ENCODE data around the gene GPR137.
A peak's percentile ranks its signal among the peaks of the same experiment; 100 is the strongest.

The GPR137 gene

DNA sequence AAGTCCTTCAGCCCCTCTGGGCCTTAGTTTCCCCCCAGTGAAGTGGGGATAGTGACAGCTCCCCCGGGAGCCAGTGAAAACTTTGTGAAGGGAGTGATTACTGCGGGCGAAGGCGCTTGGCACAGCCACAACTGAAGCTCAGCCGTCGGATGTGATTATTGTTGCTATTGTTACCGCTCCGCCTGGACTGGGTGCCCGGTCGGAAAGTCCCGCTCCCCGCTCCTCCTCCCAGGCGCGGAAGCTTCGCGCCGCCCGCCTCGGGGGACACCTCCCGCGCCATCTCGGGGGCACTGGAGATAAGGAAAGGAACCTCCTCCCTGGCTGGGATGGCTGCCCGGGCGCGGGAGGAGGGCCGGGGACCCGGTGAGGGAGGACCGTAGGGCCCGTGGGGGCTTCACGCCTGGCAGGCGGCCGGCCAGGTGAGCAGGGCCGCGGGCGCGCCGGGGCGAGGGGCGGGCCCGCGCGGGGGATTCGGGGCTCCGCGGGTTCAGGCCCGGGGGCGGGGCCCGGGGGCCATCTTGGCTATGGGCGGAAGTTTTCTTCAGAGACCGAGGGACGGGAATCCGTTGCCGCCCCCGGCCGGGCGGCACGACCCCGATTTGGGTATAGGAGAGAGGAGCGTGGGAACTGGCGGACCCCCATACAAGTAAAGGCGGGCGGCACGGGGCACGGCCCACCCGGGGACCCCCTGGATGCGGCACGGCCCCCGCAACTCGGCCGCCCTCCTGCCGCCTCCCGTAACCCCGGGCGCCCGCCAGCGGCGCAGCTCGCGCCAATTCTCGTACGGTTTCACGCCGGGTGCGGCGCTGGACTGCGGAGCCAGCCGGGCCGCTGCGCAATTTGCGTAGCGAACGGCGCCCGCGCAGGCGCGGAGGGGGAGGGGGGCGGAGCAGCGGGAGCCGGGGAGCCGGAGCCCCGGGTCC, at the start of gene GPR137:
Gene GPR137, plus strand, starts transcription at position 887 of the 923 bp plus-strand sequence. CDS start 677 bp downstream, outside the sequence.
- Histone ChIP-seq H3K9me3 (peaks cover 2% of the 10 kb centered on the region; the same call in 1 of the 2 replicates), H3K4me3 (peak within 1 kb of the TSS; percentile 77), H3K27me3 (ENCODE audit: low read depth) (peaks cover 2% of the 10 kb centered on the region; the same call in 1 of the 2 replicates), H3K36me3 (replicated peaks) (peaks cover 6% of the 10 kb centered on the region; the same call in 1 of the 2 replicates), H3K4me1 (peaks cover 14% of the 10 kb centered on the region)
- peak; percentile 55 to 89 for DNase-seq (ENCODE audit: low spot score in 2 of 2)
- in situ Hi-C loops (cut with MboI; ENCODE audit: low sequenced_read_pairs): no loop called here

DNA sequence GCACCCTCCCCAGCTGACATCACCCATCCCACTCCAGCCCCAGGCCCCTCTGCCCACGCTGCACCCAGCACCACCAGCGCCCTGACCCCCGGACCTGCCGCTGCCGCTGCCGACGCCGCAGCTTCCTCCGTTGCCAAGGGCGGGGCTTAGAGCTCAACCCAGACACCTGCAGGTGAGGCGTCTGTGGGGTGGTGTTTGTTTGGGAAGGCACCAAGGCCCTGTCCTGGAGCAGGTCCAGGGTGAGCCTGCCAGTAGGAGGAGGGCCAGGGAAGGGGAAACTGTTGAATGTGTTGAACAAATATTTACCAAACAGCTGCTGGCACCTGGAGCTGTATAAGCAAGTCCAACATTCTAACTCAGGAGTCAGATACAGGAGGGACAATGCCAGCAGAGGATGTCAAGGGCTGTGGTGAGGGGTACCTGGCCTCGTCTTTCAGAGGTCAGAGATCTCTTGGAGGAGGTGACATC, 48.1 kb upstream of the GPR137 start:
- peaks cover 23% of the 10 kb centered on the region for H3K4me1 ChIP-seq

DNA sequence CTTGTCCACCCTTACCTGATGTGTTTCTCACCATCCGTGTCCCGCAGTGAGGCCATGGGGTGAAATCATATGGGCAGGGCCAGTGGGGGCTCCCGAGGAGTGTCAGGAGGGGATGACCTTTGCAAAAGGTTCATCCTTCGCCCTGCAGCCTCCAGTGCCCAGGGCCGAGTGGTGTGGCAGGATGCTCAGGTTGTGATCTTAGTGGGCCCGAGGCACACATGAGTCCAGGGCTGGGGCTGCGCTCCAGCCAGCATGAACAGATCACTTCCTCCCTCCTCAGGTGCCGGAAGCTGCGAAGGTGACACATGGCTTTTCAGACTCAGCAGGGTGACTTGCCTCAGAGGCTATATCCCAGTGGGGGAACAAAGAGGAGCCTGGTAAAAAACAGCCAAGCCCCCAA, 47.6 kb upstream of the GPR137 start:
- no peaks in the 10 kb centered on the region for H3K9me3 ChIP-seq
- no peak for DNase-seq (ENCODE audit: low spot score in 2 of 2)
- no peaks in the 10 kb centered on the region for H3K27me3 ChIP-seq (ENCODE audit: low read depth)
- peaks cover 26% of the 10 kb centered on the region for H3K4me1 ChIP-seq
- no peak overlapping the region for H3K4me3 ChIP-seq
- H3K36me3 ChIP-seq (replicated peaks): peaks cover 26% of the 10 kb centered on the region
- in situ Hi-C loops (cut with MboI; ENCODE audit: low sequenced_read_pairs): no loop called here

More for the DNA sequence above, 48.1 kb upstream of the GPR137 start:
- in situ Hi-C loops (cut with MboI; ENCODE audit: low sequenced_read_pairs): no loop called here
- Histone ChIP-seq H3K36me3 (replicated peaks) (peaks cover 21% of the 10 kb centered on the region), H3K27me3 (ENCODE audit: low read depth) (no peaks in the 10 kb centered on the region), H3K9me3 (no peaks in the 10 kb centered on the region), H3K4me3 (no peak overlapping the region)
- no peak for DNase-seq (ENCODE audit: low spot score in 2 of 2)

DNA sequence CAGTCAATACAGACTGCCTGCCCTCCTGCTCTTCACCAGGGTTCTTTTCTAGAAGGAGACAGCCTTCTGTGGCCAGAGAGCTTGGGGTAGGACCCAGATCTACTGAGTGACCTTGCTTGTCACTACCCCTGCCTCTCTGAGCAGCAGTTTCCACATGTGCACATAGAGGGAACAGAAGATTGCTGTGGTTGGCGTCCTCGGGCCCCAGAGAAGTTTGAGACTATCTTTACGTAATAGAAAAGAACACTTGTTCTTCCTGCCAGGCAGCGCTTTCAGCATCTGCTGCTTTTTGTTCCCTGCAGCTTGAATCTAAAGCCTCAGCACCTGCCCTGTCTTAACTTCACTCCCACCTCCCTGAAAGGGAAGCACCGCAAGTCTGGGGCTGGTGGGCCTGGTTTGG, 46.6 kb upstream of the GPR137 start:
- Histone ChIP-seq H3K4me3 (no peak overlapping the region), H3K27me3 (ENCODE audit: low read depth) (no peaks in the 10 kb centered on the region), H3K9me3 (no peaks in the 10 kb centered on the region), H3K36me3 (replicated peaks) (peaks cover 34% of the 10 kb centered on the region), H3K4me1 (peaks cover 23% of the 10 kb centered on the region)
- DNase-seq (ENCODE audit: low spot score in 2 of 2): no peak
- in situ Hi-C loops (cut with MboI; ENCODE audit: low sequenced_read_pairs): no loop called here

GRCh38 chr11:64239662-64240434, 45.8 kb upstream of the GPR137 start:
- Histone ChIP-seq H3K4me1 (peaks cover 22% of the 10 kb centered on the region), H3K36me3 (replicated peaks) (peaks cover 38% of the 10 kb centered on the region), H3K9me3 (no peaks in the 10 kb centered on the region), H3K4me3 (peak overlapping the region; percentile 97), H3K27me3 (ENCODE audit: low read depth) (no peaks in the 10 kb centered on the region)
- in situ Hi-C loops (cut with MboI; ENCODE audit: low sequenced_read_pairs): no loop called here
- no peak for DNase-seq (ENCODE audit: low spot score in 2 of 2)

- Histone ChIP-seq H3K9me3 (no peaks in the 10 kb centered on the region), H3K4me3 (peak within 1 kb of the TSS; percentile 97), H3K36me3 (replicated peaks) (peaks cover 45% of the 10 kb centered on the region), H3K4me1 (peaks cover 18% of the 10 kb centered on the region), H3K27me3 (ENCODE audit: low read depth) (no peaks in the 10 kb centered on the region)
- in situ Hi-C loops (cut with MboI; ENCODE audit: low sequenced_read_pairs): no loop called here
- DNase-seq (ENCODE audit: low spot score in 2 of 2): peak; percentile 92 to 97
Observed at GRCh38 chr11:64240435-64241240, 45.0 kb upstream of the GPR137 start, which contains the start of gene FKBP2. FKBP2 (plus strand) TSS chr11:64241095; CDS start chr11:64242388, 1,293 bp downstream.

GRCh38 chr11:64241241-64241490, 44.5 kb upstream of the GPR137 start:
- DNase-seq (ENCODE audit: low spot score in 2 of 2): peak in 1 of 2 experiments; percentile 100
- in situ Hi-C loops (cut with MboI; ENCODE audit: low sequenced_read_pairs): no loop called here
- peaks cover 18% of the 10 kb centered on the region for H3K4me1 ChIP-seq

GRCh38 chr11:64241491-64242374, 43.9 kb upstream of the GPR137 start:
- in situ Hi-C loops (cut with MboI; ENCODE audit: low sequenced_read_pairs): no loop called here
- no peaks in the 10 kb centered on the region for H3K27me3 ChIP-seq (ENCODE audit: low read depth)
- H3K36me3 ChIP-seq (replicated peaks): peaks cover 45% of the 10 kb centered on the region
- peak overlapping the region; percentile 97 for H3K4me3 ChIP-seq
- peaks cover 18% of the 10 kb centered on the region for H3K4me1 ChIP-seq
- no peaks in the 10 kb centered on the region for H3K9me3 ChIP-seq
- DNase-seq (ENCODE audit: low spot score in 2 of 2): peak; percentile 77 to 97

More at GRCh38 chr11:64241241-64241490, 44.5 kb upstream of the GPR137 start:
- Histone ChIP-seq H3K4me3 (peak overlapping the region; percentile 97), H3K9me3 (no peaks in the 10 kb centered on the region), H3K36me3 (replicated peaks) (peaks cover 45% of the 10 kb centered on the region), H3K27me3 (ENCODE audit: low read depth) (no peaks in the 10 kb centered on the region)

GRCh38 chr11:64243236-64243854, 42.3 kb upstream of the GPR137 start:
- no peak for DNase-seq (ENCODE audit: low spot score in 2 of 2)
- Histone ChIP-seq H3K27me3 (ENCODE audit: low read depth) (no peaks in the 10 kb centered on the region), H3K4me1 (peaks cover 22% of the 10 kb centered on the region), H3K9me3 (no peaks in the 10 kb centered on the region), H3K4me3 (peak overlapping the region; percentile 97; the same call in 1 of the 2 replicates), H3K36me3 (replicated peaks) (peaks cover 37% of the 10 kb centered on the region)
- in situ Hi-C loops (cut with MboI; ENCODE audit: low sequenced_read_pairs): no loop called here

GRCh38 chr11:64244107-64244506, 41.5 kb upstream of the GPR137 start:
- H3K27me3 ChIP-seq (ENCODE audit: low read depth): no peaks in the 10 kb centered on the region
- H3K4me3 ChIP-seq: no peak overlapping the region
- peaks cover 22% of the 10 kb centered on the region for H3K4me1 ChIP-seq
- H3K9me3 ChIP-seq: no peaks in the 10 kb centered on the region
- no peak for DNase-seq (ENCODE audit: low spot score in 2 of 2)
- H3K36me3 ChIP-seq (replicated peaks): peaks cover 34% of the 10 kb centered on the region
- in situ Hi-C loops (cut with MboI; ENCODE audit: low sequenced_read_pairs): no loop called here

DNA sequence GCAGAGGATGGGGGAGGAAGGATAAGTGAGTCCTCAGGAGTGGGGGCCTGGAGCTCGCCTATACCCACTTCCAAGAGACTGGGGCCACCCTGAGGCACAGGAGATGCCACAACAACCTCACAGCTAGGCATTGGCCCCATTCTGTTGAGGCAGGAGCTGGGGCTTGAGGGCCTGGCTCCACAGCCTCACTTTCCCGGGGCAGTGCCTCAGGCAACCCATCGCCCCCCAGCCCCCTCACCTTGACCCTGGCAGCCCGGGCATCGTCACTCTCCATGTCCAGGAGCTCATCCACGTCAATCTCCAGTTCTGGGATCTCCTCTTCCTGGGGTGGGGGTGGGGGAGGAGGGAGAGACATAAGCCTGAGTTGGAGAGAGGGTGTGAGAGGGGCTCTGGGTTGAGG, 40.7 kb upstream of the GPR137 start:
- Histone ChIP-seq H3K27me3 (ENCODE audit: low read depth) (no peaks in the 10 kb centered on the region), H3K9me3 (no peaks in the 10 kb centered on the region), H3K4me1 (peaks cover 19% of the 10 kb centered on the region), H3K4me3 (peak overlapping the region; percentile 78), H3K36me3 (replicated peaks) (peaks cover 34% of the 10 kb centered on the region)
- in situ Hi-C loops (cut with MboI; ENCODE audit: low sequenced_read_pairs): no loop called here
- no peak for DNase-seq (ENCODE audit: low spot score in 2 of 2)

GRCh38 chr11:64245401-64245796, 40.2 kb upstream of the GPR137 start:
- DNase-seq (ENCODE audit: low spot score in 2 of 2): no peak
- Histone ChIP-seq H3K4me1 (peaks cover 16% of the 10 kb centered on the region), H3K36me3 (replicated peaks) (peaks cover 30% of the 10 kb centered on the region), H3K27me3 (ENCODE audit: low read depth) (no peaks in the 10 kb centered on the region), H3K4me3 (peak overlapping the region; percentile 78), H3K9me3 (no peaks in the 10 kb centered on the region)
- in situ Hi-C loops (cut with MboI; ENCODE audit: low sequenced_read_pairs): no loop called here
